Kidney tubule cell (primary cell): ENCODE data around the gene UBE2F.

Source experiments
- DNase-seq: peaks from one replicate; pipeline ENCODE4 v3.0.0-alpha.2; 2018; ENCODE audit warnings: low spot score

UBE2F gene, protein sequence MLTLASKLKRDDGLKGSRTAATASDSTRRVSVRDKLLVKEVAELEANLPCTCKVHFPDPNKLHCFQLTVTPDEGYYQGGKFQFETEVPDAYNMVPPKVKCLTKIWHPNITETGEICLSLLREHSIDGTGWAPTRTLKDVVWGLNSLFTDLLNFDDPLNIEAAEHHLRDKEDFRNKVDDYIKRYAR

DNA sequence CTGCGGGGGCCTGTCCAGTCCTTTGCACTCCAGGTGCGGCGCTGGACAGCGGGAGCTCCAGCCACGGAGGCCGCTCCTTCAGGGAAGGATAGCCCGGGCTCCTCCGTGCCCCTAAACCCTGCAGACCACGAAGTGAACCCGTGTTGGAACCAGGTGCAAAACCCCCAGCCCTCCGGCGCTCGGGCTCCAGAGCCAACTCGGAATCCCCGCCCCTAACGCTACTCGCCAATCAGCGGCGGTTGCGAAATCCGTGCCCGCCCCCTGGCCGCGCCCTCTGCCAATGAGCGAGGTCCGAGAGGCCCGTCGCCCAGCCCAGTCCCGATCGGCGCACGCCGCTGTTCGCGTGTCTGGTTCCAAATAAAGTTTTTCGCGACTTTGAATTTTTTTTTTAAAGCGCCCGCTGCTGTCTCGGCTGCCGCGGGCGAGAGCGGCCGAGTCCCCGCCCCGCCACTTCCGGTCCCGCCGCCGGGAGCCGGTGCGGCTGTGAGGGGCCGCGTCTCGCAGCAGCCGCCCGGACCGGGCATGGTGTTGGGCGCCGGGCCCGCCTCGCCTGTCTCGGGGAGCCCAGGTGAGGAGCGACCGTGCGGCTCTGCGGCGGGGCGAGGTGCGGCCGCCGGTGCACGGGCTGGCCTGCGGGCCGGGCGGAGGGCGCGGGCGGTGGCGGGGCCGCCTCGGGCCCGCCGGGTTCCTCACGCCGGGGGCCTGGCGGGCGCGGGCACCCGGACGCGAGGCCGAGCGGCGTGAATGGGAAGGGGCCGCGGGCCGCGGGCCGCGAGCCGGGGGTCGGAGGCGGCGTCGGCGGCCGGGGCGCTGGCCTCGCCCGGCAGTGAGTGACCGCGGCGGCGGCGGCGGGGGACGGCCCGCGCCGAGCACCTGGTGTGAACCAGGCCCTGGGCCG is at the start of gene UBE2F:
TSS of gene UBE2F (plus strand) at position 450 of the 898 bp plus-strand sequence. CDS start 6,094 bp downstream, outside the sequence.
- peak; percentile 96 for DNase-seq

GRCh38 chr2:237917696-237918374 is 49.0 kb upstream of the UBE2F start:
- DNase-seq = no peak

- no peak for DNase-seq
Measured at GRCh38 chr2:237919593-237919992, 47.2 kb upstream of the UBE2F start.

GRCh38 chr2:237920673-237921072 is 46.1 kb upstream of the UBE2F start:
- DNase-seq = no peak

GRCh38 chr2:237921967-237922492 is 44.8 kb upstream of the UBE2F start:
- no peak for DNase-seq

- peak; percentile 78 for DNase-seq
Measured at GRCh38 chr2:237922641-237923361, 44.0 kb upstream of the UBE2F start.

GRCh38 chr2:237923481-237924163 is 43.2 kb upstream of the UBE2F start:
- DNase-seq = peak; percentile 49

DNA sequence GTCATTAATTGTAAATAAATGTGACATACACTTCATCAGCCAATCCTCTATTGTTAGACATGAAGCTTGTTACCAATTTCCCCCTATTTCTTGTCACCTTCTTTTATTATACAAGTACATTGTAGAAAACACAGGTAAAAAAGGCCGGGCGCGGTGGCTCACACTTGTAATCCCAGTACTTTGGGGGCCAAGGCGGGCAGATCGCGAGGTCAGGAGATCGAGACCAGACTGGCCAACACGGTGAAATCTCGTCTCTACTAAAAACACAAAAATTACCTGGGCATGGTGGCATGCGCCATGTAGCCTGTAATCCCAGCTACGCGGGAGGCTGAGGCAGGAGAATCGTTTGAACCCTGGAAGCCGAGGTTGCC is 42.7 kb upstream of the UBE2F start:
- no peak for DNase-seq

- no peak for DNase-seq
Measured at GRCh38 chr2:237927135-237927534, 39.7 kb upstream of the UBE2F start.

DNA sequence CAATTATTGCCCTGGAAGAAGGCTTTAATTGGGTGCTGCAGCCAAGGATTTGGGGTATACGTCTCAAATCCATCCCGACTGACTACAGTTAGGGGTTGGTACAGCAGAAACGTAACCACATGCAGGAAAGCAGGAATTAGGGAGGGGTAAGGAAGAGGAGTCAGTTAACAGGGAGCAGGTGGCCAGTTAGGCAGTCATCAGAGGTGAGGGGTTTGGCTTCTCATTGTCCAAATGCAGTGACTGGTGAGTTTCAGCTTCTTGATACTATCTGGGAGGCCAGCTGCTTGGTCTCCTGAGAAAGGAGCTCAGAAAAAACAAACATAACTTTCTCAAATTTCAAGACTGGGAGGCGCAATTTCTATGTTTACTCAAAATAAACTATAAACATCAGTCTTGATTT is 38.8 kb upstream of the UBE2F start:
- DNase-seq = no peak

- no peak for DNase-seq
Measured at GRCh38 chr2:237929979-237930378, 36.8 kb upstream of the UBE2F start.

GRCh38 chr2:237931205-237931721 is 35.6 kb upstream of the UBE2F start:
- DNase-seq = no peak

DNA sequence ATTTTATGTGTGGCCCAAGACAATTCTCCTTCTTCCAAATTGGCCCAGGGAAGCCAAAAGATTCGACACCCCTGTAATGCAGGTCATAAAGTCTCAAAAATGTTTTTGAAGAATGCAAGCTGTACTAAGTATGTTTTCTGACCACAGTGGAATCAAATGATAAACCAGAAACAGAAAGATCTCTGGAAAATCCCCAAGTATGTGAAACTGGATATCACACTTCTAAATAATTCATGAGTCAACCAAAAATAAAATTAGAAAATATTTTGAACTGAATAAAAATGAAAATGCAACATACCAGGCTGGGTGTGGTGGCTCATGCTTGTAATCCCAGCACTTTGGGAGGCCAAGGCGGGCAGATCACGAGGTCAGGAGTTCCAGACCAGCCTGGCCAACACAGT is 34.1 kb upstream of the UBE2F start:
- DNase-seq = no peak

DNA sequence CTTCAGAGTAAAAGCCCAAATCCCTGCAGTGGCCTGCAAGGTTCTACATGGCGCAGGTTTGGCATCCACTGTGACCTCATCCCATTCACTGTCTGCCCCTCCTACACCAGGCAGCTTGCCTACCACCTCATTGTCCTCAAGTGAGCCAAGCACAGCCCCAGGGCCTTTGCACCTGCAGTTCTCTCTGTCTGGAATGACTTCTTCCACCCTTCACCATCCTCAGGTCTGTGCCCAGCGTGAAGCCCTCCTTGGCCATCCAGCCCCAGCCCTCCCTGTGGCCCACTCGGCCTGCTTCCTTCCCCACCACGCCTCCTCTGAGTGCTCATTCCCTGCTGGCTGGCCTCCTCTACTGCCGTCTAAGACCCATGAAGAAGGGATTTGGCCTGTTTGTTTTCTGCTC is 32.6 kb upstream of the UBE2F start:
- no peak for DNase-seq

DNA sequence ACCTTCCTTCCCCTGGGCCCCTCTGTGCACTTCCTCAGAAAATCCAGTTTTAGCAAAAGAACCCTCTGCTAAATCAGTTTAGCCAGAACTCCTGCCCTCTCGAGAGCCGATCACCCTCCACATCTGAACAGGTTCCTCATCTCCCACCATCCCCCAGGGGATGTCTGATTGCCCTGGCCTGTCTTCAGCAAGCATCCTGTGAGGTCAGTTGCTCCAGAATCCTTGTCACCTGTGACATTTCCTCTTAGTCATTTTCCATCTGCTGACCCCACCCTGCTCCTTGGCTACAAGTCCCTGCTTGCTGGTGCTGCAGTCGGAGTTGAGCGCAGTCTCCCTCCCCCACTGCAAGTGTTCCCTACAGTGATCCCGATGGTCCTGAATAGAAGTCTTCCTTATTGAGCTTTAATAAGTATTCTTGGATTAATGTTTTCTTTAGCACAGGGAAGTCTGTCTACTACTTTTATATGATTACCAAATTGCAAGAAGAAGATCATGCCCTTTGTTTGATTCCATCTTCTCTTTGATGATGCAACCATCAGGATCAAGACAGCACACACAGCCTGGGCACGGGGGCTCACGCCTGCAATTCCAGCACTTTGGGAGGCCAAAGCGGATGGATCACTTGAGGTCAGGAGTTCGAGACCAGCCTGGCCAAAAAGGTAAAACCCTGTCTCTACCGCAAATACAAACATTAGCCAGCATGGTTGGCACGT is 30.9 kb upstream of the UBE2F start:
- peak; percentile 11 for DNase-seq

GRCh38 chr2:237939251-237939650 is 27.6 kb upstream of the UBE2F start:
- DNase-seq = no peak

GRCh38 chr2:237940828-237941227 is 26.0 kb upstream of the UBE2F start:
- DNase-seq = no peak

DNA sequence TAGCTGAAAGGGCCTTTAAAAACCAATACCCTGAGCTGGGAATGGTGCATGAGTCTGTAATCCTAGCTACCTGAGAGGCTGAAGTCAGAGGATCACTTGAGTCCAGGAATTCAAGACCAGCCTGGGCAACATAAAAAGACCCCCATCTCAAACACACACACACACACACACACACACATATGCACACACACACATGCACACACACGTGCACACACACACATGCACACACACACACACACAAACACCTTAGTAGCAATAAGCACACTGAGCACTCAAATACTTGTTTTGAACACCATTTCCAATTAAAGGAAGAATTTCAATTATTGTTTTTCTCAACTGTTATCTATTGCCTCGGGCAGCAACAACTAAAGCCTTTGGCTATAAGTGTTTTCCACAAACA is 25.6 kb upstream of the UBE2F start:
- no peak for DNase-seq

- DNase-seq = no peak
Measured at GRCh38 chr2:237942513-237942899, 24.3 kb upstream of the UBE2F start.

DNA sequence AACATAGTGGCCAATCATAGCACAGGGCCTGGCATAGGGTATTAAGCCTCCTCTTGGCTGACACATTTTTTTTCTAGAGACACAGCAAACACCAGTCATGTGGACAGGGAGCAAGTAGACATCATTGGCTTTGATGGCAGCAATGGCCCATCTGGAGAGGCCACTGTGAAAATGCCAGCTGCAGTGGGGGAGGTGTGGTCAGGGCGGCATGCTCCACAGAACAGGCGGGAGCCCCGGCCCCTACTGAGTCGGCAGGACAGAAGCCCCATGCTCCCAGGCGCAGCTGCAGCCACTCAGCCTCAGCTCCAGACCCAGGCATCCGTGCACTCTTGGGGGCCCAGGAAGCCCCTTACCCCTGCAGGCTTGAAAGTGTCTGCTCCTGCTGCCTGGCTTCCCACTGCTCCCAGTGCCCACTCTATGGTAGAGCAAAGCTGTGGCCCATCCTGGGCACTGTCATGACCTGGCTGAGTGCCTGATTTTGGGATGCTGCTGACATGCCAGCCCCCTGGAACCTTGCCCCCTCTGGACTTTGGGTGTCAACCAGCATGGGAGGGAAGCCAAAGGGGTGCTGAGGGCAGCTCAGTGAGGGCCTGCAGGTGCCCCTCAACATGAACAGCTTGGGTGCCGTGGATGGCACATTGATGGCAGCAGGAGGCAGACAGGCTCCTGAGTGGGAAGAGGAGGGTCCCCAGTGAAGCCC is 23.3 kb upstream of the UBE2F start:
- DNase-seq = no peak
